ENCODE data around the gene TMEM31. TPM values are rescaled to one million over a fixed set of nuclear protein-coding genes. Genes with fewer than 3 reads are reported as not detected.

TMEM31 gene
- total and polyA plus RNA-seq, 2 of the 4 experiments (the other 2 are of a cell fraction) = 0.17 TPM; not detected in 1

- CTCF ChIA-PET = interaction anchor here (0.6 kb wide), 3 partner anchors 87 to 457 kb away, joined by 3 read pairs; no protein-coding TSS in a partner anchor
- Histone ChIP-seq H2BK5ac (ENCODE audit: low read depth, low read length, poor library complexity, severe bottlenecking) (peak overlapping the region; percentile 95), H2AFZ (replicated peaks; ENCODE audit: low read length, poor library complexity) (peak overlapping the region; percentile 90), H3K56ac (ENCODE audit: extremely low read depth, insufficient read depth, low read length) (peak overlapping the region; percentile 99), H3K9me1 (ENCODE audit: insufficient read depth, low read length) (no peaks in the 10 kb centered on the region), H4K8ac (ENCODE audit: low read depth in 2 of 2, low read length in 2 of 2) (peak overlapping the region; percentile 96 to 98), H3K14ac (replicated peaks; ENCODE audit: low read depth, low read length) (peak overlapping the region; percentile 99), H3K79me1 (ENCODE audit: low read depth in 1 of 2, low read length in 2 of 2) (no peaks in the 10 kb centered on the region), H3K23ac (ENCODE audit: low read depth, low read length) (peak overlapping the region; percentile 98; the same call in 1 of the 2 replicates), H4K5ac (ENCODE audit: low read depth, low read length) (peak overlapping the region; percentile 97), H2AK9ac (replicated peaks; ENCODE audit: low read depth, low read length, poor library complexity) (peak overlapping the region; percentile 26), H3K18ac (ENCODE audit: low read depth, low read length) (peak overlapping the region; percentile 95), H3K9me3 (ENCODE audit: control insufficient read depth, insufficient read depth, low read length) (no peaks in the 10 kb centered on the region), H2BK120ac (ENCODE audit: low read depth, low read length) (peak overlapping the region; percentile 93), H3K4me1 (ENCODE audit: control insufficient read depth, insufficient read depth, low read length) (no peaks in the 10 kb centered on the region), H3K27ac (ENCODE audit: insufficient read depth, low read length) (peak overlapping the region; percentile 100), H2BK15ac (ENCODE audit: low read depth, low read length) (peak overlapping the region; percentile 92; the same call in 1 of the 3 replicates), H3K4me2 (ENCODE audit: low read depth, low read length) (peak overlapping the region; percentile 77), H3K4me3 (ENCODE audit: insufficient read depth, low read depth, low read length) (peak overlapping the region; percentile 75), H2BK20ac (ENCODE audit: low read depth, low read length) (no peak overlapping the region), H4K20me1 (ENCODE audit: insufficient read depth, low read length) (peaks cover 14% of the 10 kb centered on the region; the same call in 1 of the 2 replicates), H3K4ac (ENCODE audit: low read depth, low read length) (peak overlapping the region; percentile 98), H2AK5ac (ENCODE audit: low read depth, low read length) (peak overlapping the region; percentile 85; the same call in 1 of the 2 replicates), H3K36me3 (ENCODE audit: control insufficient read depth, insufficient read depth, low read length) (peaks cover 5% of the 10 kb centered on the region), H4K91ac (ENCODE audit: insufficient read depth, low read depth, low read length) (peak overlapping the region; percentile 98), H3K27me3 (ENCODE audit: control insufficient read depth, insufficient read depth, low read length) (no peaks in the 10 kb centered on the region), H3K9ac (ENCODE audit: low read depth, low read length) (peak overlapping the region; percentile 98)
- 20% methylated on average over 1 of the region's 40 CpGs; no CpG with 5 or more reads in 1 of the 2 experiments for WGBS, 2 experiments (ENCODE audit: extremely low coverage in 2 of 2, insufficient read length in 1 of 2)
- no TSS peak for BruUV-seq (replicated peaks)
- intact Hi-C loops (cut with micrococcal nuclease) (loop anchor here (1.0 to 5.0 kb wide), 6 partner anchors 56 to 450 kb away; partner anchors contain the start of genes TCEAL4 and ZCCHC18), in situ Hi-C loops (cut with MboI; ENCODE audit: low sequenced_read_pairs) (loop anchor here (25.0 kb wide), 1 partner anchor 450 kb away; no protein-coding TSS in a partner anchor), dilution Hi-C loops (cut with HindIII; ENCODE audit: low sequenced_read_pairs, unreplicated experiment) (no loop called here)
- DNase-seq (peak; percentile 76), ATAC-seq (ENCODE audit: low read depth) (peak; percentile 68)
- POLR2A ChIA-PET (ENCODE audit: unreplicated experiment) = interaction anchor here (0.7 kb wide), 9 partner anchors 25 to 481 kb away, joined by 3 to 13 read pairs (median 6); no protein-coding TSS in a partner anchor
- TF ChIP-seq RFX5 (IDR thresholded peaks at IDR 0.05; ENCODE audit: low read depth, low read length) = no peak
- TF ChIP-seq, protein P1, sequence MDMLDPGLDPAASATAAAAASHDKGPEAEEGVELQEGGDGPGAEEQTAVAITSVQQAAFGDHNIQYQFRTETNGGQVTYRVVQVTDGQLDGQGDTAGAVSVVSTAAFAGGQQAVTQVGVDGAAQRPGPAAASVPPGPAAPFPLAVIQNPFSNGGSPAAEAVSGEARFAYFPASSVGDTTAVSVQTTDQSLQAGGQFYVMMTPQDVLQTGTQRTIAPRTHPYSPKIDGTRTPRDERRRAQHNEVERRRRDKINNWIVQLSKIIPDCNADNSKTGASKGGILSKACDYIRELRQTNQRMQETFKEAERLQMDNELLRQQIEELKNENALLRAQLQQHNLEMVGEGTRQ (IDR thresholded peaks at IDR 0.05; ENCODE audit: low read depth, low read length) = no peak
- TF ChIP-seq CEBPB (IDR thresholded peaks at IDR 0.05; ENCODE audit: low read depth, low read length) = peak; percentile 86
- TF ChIP-seq, protein P2, sequence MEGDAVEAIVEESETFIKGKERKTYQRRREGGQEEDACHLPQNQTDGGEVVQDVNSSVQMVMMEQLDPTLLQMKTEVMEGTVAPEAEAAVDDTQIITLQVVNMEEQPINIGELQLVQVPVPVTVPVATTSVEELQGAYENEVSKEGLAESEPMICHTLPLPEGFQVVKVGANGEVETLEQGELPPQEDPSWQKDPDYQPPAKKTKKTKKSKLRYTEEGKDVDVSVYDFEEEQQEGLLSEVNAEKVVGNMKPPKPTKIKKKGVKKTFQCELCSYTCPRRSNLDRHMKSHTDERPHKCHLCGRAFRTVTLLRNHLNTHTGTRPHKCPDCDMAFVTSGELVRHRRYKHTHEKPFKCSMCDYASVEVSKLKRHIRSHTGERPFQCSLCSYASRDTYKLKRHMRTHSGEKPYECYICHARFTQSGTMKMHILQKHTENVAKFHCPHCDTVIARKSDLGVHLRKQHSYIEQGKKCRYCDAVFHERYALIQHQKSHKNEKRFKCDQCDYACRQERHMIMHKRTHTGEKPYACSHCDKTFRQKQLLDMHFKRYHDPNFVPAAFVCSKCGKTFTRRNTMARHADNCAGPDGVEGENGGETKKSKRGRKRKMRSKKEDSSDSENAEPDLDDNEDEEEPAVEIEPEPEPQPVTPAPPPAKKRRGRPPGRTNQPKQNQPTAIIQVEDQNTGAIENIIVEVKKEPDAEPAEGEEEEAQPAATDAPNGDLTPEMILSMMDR (conservative IDR thresholded peaks at IDR 0.05; ENCODE audit: low read depth, low read length) = peak; percentile 41
- TF ChIP-seq MXI1 (IDR thresholded peaks at IDR 0.05; ENCODE audit: borderline replicate concordance, low read depth, low read length) = peak; percentile 87
- TF ChIP-seq POLR2A (IDR thresholded peaks at IDR 0.05; ENCODE audit: low read depth, low read length) = no peak; the same call in 1 of the 2 replicates
- TF ChIP-seq BHLHE40 (IDR thresholded peaks at IDR 0.05; ENCODE audit: low read depth, low read length) = peak; percentile 32; the same call in 1 of the 2 replicates
- TF ChIP-seq MAZ (IDR thresholded peaks at IDR 0.05; ENCODE audit: borderline replicate concordance, low read depth, low read length) = peak; percentile 67; the same call in 1 of the 2 replicates
- TF ChIP-seq NFE2L2 (IDR thresholded peaks at IDR 0.05; ENCODE audit: low read depth, low read length) = no peak
These were observed 23.5 kb upstream of the TMEM31 start for GRCh38 chrX:103687073-103687695.

All from IMR-90 (cell line).